GM18505 (cell line): ENCODE measurements around the gene ESYT2.
"Not testable (repeated sequence)": the region's sequence is repeated elsewhere in the genome, so short reads cannot be mapped to it uniquely, and the experiment has no call there.

Experiments
- ATAC-seq: cut with Tn5 transposase; IDR thresholded peaks from one replicate; pipeline ENCODE4 v1.9.1; 2021; ENCODE audit not compliant: unreplicated experiment
- POLR2A ChIP-seq: IDR thresholded peaks from 4 replicates; pipeline ENCODE4 v1.6.1; 2011; ENCODE audit warnings: borderline replicate concordance; ENCODE audit not compliant: insufficient read depth, insufficient read length; ENCODE audit errors: extremely low read depth

Gene ESYT2, protein sequence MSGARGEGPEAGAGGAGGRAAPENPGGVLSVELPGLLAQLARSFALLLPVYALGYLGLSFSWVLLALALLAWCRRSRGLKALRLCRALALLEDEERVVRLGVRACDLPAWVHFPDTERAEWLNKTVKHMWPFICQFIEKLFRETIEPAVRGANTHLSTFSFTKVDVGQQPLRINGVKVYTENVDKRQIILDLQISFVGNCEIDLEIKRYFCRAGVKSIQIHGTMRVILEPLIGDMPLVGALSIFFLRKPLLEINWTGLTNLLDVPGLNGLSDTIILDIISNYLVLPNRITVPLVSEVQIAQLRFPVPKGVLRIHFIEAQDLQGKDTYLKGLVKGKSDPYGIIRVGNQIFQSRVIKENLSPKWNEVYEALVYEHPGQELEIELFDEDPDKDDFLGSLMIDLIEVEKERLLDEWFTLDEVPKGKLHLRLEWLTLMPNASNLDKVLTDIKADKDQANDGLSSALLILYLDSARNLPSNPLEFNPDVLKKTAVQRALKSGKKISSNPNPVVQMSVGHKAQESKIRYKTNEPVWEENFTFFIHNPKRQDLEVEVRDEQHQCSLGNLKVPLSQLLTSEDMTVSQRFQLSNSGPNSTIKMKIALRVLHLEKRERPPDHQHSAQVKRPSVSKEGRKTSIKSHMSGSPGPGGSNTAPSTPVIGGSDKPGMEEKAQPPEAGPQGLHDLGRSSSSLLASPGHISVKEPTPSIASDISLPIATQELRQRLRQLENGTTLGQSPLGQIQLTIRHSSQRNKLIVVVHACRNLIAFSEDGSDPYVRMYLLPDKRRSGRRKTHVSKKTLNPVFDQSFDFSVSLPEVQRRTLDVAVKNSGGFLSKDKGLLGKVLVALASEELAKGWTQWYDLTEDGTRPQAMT

DNA sequence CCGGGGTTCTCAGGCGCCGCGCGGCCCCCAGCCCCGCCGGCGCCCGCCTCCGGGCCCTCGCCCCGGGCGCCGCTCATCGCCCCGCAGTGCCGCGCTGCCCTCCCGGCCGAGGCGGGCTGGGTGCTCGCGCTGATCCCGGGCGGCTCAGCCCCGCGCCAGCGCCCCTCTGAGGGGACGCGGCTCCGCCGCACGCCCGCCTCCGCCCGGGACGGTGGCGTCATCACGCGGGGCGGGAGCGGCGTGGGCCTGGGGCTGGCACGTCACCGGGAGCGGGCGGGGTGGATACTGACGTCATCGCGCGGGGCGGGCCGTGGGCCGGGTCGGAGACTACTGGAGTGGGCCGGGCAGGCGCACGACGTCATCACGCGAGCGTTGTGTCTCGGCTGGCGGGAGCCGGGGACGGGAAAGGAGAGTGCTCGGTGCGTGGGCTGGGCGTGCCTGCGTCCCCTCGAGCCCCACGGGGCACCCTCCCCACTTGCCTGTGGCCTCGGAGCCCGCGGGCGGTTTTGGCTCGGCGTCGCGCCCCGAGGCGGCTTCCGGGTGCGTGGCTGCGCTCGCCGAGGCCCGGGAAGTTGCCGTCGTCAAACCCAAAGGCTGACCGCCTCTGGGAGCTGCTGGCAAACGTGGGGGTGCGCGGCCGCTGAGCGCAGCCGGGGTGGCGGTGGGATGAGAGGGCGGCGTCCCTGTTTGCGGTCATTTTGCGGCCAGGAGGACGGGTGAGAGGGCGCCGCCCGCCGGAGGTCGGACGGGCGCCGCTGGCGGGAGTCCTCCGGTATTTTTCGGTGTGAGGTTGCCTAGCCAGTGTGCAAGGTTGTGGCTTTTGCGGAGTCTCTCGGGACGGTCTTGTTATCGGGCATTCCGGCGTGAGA is at the start of gene ESYT2:
Gene ESYT2, minus strand, starts transcription at position 168 of the 869 bp plus-strand sequence. Its CDS starts 91 bp downstream, at position 77.
- peak; percentile 89 for ATAC-seq
- peak; percentile 93 for TF ChIP-seq POLR2A

- ATAC-seq, result not testable (repeated sequence)
These were observed 49.1 kb upstream of the ESYT2 start for GRCh38 chr7:158878151-158879079.

DNA sequence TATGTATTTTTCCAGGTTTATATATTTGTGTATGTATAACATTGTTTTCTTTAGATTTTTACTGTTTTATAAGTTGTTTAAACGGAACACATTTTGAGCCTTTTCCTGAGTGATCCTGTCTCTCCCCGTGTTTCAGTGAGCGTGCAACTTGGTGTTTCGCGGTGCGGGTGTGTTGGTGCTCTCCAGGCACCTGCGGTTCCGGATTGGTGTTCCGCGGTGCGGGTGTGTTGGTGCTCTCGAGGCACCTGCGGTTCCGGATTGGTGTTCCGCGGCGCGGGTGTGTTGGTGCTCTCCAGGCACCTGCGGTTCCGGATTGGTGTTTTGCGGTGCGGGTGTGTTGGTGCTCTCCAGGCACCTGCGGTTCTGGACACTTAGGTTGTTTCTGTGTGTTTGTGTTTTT is 47.7 kb upstream of the ESYT2 start:
- no peak for TF ChIP-seq POLR2A
- no peak for ATAC-seq

- ATAC-seq, result no peak
- TF ChIP-seq POLR2A, result no peak
These were observed 40.6 kb upstream of the ESYT2 start for GRCh38 chr7:158869876-158870275.

DNA sequence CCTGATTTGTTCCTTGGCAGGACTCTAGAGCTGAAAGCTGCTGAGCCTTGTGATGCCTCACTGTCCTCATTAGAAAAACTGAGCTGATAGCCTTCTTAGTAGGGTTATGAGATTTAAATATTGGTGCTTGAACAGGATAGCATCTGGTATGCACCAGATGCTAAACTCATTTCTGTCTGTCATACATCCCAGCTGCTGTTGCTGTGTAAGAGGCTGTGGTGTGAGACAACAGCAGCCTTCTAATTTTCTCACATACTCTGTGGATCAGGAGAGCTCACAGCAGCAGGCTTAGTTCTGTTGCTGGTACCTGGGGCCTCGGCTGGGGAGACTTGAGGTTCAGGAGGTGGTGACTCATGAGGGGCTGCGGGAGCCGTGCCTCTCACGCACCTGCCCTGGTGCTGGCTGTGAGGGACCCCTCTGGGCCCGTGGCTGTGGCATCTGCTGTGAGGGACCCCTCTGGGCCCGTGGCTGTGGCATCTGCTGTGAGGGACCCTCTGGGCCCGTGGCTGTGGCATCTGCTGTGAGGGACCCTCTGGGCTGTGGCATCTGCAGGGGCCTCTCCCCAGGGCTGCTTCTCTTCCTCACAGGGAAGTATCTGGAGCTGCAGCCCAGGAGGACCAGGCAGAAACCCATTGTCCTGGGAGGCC is 39.6 kb upstream of the ESYT2 start:
- TF ChIP-seq POLR2A, result no peak
- no peak for ATAC-seq

GRCh38 chr7:158867214-158867984 is 38.1 kb upstream of the ESYT2 start:
- no peak for ATAC-seq

DNA sequence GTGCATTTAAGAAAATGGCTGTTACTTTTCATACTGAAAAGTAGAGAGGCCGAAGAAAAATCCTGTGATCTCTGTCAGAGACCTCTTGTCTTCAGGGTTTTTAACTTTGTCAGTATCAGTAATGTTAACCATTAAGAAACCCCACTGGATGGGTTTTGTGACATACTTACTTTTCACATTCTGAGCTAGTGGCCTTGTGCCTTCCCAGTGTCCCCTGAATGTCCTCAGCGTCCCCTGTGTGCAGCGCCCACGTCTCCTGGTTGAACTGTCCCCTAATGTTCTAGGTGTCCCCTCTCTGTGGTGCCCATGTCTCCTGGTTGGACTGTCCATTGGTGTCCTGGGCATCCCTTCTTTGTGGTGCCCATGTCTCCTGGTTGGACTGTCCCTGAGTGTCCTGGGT is 36.7 kb upstream of the ESYT2 start:
- no peak for TF ChIP-seq POLR2A
- ATAC-seq, result no peak

More at GRCh38 chr7:158867214-158867984, 38.1 kb upstream of the ESYT2 start:
- no peak for TF ChIP-seq POLR2A

GRCh38 chr7:158865462-158865922 is 36.2 kb upstream of the ESYT2 start:
- TF ChIP-seq POLR2A, result no peak
- no peak for ATAC-seq

GRCh38 chr7:158864833-158865232 is 35.5 kb upstream of the ESYT2 start:
- TF ChIP-seq POLR2A, result no peak
- ATAC-seq, result no peak

GRCh38 chr7:158864507-158864820 is 35.2 kb upstream of the ESYT2 start:
- ATAC-seq, result no peak
- TF ChIP-seq POLR2A, result no peak

- peak; percentile 45 for ATAC-seq
- no peak for TF ChIP-seq POLR2A
These were observed 34.5 kb upstream of the ESYT2 start for GRCh38 chr7:158863611-158864506.

DNA sequence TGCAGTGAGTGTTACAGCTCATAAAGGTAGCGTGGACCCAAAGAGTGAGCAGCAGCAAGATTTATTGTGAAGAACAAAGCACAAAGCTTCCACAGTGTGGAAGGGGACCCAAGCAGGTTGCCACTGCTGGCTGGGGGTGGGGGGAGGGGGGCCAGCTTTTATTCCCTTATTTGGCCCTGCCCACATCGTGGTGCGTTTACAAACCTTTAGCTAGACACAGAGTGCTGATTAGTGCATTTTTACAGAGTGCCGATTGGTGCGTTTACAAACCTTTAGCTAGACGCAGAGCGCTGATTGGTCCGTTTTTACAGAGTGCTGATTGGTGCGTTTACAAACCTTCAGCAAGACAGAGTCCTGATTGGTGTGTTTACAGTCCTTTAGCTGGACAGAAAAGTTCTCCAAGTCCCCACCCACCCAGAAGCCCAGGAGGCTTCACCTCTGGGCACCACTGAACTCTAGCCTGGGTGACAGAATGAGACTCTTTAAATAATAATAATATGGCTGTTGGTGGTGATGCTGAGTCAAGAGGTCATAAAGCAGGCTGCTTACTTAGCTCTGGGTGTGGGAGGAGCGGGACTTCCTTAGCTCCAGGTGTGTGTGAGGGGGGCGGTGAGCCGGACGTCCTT is 33.8 kb upstream of the ESYT2 start:
- peak; percentile 56 for ATAC-seq
